Fibroblast of skin of abdomen (primary cell): ENCODE measurements around the gene ZC3H18.

ENCODE experiments used
- DNase-seq: peaks from one replicate; pipeline ENCODE4 v3.0.0-alpha.2; 2013

The ZC3H18 gene

GRCh38 chr16:88552166-88552565 lies 18.0 kb upstream of the ZC3H18 start:
- no peak for DNase-seq

GRCh38 chr16:88552815-88553214 lies 17.4 kb upstream of the ZC3H18 start:
- no peak for DNase-seq

- no peak for DNase-seq
Observed at GRCh38 chr16:88553739-88554138, 16.5 kb upstream of the ZC3H18 start.

DNA sequence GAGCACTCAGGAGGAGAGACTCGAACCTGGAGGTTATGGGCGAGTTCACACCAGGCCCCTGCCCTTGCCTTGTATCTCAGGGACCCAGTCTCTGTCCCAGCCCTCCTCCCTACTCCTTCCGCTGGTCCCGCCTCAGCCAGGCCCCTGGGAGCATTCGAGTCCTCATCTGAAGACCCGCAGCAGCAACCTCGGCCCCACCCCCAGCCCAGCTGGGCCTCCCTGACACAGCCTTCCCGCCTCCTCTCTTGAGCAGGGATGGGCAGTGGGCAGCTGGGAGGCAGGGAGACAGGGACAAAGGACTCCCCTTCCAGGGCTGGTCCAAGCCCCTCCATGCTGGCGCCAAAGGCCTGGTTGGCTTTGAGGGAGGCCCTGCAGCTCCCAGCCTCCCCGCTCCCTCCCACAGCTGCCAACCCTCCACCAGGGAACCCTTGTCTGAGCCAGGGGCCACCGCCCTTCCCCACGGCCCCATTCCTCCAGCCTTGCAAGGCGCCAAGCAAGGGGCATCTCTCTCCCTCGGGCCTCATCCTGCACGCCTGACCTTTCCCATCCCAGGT lies 15.4 kb upstream of the ZC3H18 start:
- DNase-seq = no peak

GRCh38 chr16:88556294-88556988 lies 13.8 kb upstream of the ZC3H18 start:
- no peak for DNase-seq

GRCh38 chr16:88558457-88559442 lies 11.5 kb upstream of the ZC3H18 start:
- DNase-seq = peak; percentile 47

DNA sequence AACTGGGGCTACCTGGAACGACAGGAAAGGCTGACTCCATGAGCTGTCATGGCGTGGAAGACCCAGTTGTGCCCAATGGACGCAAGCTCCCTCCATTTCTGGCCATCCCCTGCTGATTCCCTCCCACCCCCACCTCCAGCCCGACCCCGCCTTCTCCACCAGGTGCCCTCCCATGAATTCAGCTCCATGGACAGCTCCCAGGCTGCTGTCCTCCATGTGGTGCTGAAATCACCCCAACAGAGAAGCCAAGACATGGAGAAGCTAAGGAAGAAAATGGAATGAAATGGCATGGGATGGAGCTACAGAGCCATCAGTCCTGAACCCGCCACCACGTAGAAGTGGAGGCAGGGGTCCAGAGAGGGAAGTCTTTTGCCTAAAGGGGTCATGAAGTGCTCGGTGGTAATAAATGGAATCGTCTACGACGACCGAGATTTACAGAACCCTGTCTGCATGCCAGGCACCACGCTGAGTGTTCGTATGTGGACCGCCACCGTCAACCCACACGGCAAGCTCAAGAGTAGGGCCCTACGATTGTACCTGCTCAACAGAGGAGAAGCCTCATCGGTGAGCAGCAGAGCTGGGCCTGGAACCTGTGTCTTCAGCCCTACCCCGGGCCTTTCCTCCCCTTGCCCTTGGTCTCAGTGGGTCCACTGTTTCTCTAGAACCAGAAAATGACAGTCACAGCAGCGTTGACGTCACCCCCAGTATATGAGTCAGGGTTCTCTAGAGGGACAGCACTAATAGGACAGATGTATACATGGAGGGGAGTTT lies 9.3 kb upstream of the ZC3H18 start:
- peak; percentile 18 for DNase-seq

GRCh38 chr16:88561485-88562359 lies 8.5 kb upstream of the ZC3H18 start:
- peak; percentile 44 for DNase-seq

GRCh38 chr16:88566158-88566557 lies 4.0 kb upstream of the ZC3H18 start:
- DNase-seq = peak; percentile 44

GRCh38 chr16:88568710-88569613 lies 1.2 kb upstream of the ZC3H18 start:
- no peak for DNase-seq

DNA sequence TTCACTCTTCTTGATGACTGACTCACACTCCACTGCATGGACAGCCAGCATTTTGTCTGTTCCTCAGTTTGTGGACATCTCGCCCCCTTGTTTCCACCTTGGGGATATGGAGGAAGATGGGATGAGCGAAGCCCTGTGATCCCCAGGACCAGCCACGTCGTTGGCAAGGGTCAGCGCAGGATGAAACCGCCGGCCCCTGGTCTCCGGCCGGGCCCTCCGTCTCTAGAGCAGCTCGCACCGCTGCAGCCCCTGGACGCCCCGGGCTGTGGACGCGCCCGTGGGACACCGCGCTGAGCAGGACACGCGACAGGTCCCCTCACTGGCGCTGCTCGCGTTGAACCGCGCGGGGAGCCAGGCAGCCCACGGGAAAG lies 604 bp upstream of the ZC3H18 start:
- DNase-seq = no peak

DNA sequence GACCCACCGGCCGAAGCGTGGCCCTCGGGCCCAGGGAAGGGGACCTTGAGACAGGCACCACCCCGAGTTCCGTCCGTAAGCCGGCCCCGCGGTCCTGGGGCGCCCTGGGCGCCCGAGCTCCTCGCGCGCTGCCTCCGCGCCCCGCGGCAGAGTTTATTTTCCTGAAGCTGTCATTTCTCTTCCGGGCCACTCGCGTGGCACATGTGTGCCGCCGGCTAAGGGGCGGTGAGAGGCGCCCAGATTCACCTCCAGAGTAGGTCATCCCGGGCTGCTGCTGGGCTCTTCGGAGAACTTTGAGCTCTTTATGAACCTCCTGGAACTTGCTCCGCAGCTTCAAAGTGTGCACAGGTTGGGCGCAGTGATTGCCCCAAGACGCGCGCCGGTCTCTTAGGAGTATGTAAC lies 489 bp downstream of the ZC3H18 start:
- no peak for DNase-seq

DNA sequence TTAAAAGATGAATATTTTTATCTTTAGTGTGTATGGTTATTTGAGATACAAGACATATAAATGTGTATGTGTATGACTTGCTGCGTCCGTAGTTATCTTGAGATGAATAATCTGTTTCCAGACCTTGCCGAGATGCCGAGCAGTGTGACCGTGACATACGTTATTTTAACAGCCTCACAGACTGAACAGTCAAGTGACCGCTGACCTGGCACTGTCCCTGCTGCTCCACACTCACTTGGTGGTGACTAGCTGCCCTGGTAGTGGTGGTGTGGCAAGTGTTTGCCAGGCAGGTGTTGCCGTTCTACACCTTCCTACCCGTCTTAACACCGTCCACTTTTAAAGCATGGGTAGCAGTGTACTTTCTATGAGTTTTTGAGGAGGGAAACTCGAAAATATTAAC lies 5.0 kb downstream of the ZC3H18 start:
- DNase-seq = no peak

GRCh38 chr16:88576307-88576706 lies 6.1 kb downstream of the ZC3H18 start:
- no peak for DNase-seq

GRCh38 chr16:88577166-88577565 lies 7.0 kb downstream of the ZC3H18 start:
- no peak for DNase-seq

DNA sequence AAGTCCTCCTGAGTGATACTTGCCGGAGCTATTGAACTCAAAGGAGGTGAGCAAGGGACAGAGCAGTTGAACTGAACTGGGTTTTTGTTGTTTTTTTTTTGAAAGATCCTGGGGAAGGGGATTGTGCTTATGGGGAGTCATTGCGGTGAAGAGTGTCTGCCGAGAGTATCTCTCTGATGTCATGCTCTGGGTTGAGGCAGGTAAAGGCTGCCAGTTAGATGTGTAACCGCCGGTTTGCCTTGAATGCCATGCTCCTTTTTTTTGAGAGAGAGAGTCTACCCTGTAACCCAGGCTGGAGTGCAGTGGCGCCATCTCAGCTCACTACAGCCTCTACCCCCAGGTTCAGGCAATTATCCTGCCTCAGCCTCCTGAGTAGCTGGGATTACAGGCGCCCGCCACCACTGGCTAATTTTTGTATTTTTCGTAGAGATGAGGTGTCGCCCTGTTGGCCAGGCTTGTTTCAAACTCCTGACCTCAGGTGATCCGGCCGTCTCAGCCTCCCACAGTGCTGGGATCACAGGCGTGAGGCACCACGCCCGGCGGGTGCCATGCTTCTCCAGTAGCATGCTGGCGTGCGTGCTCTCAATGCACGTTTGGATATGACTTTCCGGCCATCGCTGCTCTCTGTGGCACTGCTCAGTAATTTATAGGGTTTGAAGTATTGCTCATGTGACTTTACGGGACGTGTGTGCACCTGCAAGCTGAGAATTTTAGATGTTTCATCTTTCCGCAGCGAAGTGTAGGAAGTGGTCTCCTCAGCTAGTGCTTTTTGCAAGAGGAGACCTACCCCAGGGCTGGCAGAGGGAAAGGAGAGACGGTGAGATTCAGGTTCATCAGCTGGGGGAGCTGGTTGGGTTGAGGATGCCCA lies 8.5 kb downstream of the ZC3H18 start:
- no peak for DNase-seq

- no peak for DNase-seq
Observed at GRCh38 chr16:88580371-88580770, 10.2 kb downstream of the ZC3H18 start.

DNA sequence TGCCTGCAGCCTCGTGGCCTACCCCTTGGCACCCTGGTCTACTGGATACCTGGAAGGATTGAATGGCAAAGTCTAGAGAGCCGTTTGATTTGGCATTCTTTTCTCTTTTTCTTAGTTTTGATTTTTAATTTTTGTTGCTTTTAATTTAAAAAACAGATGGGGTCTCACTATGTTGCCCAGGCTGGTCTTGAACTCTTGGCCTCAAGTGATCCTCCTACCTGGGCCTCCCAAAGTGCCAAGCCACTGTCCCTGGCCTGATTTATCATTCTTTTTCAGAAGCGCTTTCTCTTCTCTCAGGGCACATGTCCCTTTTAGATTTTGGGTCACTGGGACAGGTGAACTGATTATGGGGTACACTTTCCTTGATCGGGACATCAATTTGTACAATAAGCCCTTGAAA lies 10.8 kb downstream of the ZC3H18 start:
- DNase-seq = no peak

DNA sequence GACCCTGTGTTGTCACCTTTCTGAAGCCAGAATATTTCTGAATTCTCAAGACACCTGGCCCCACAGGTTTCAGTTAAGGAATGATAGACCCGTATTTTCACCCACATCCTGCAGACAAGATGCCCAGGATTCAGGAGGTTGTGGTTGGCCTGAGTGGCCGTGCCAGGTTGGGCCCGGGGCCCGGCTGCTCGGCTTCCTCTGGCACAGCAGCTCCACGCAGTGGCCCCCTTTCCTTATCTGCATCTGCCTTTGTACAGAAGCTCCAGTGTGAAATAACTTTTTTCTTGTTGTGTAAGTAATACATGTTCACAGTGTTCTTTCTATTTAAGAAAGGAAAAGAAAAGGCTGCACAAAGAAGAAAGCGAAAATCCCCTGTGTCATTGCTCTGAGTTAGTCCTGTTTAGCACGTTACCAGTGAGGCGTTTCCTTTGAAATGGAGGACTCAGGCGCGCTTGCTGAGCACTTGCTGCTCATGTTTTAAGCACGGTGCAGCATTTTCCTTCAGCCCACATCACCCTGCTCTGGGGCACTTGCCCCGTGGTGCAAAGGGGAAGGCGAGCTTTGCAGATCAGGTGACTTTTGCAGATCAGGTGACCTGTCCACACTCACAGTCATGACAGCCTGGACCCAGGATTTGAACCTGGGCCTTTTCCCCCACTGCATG lies 12.8 kb downstream of the ZC3H18 start:
- DNase-seq = no peak
